Stimulated activated CD4-positive, alpha-beta T cell treated with anti-CD3 and anti-CD28 coated beads, Interleukin-4, amount 100 ng/mL, for 4 hours (primary cell): ENCODE results near the gene TCP11X1.
"Not testable (repeated sequence)": the region's sequence is repeated elsewhere in the genome, so short reads cannot be mapped to it uniquely, and the experiment has no call there.

Experiments
- DNase-seq, 2 experiments: peaks; one replicate each; pipeline ENCODE4 v3.0.0-alpha.2; 2020

Gene TCP11X1

GRCh38 chrX:102214986-102215385, at the start of gene TCP11X1:
Gene TCP11X1, plus strand, starts transcription at chrX:102215301.
- DNase-seq, result not testable (repeated sequence)

GRCh38 chrX:102185967-102186720, 29.0 kb upstream of the TCP11X1 start:
- DNase-seq, result no peak

DNA sequence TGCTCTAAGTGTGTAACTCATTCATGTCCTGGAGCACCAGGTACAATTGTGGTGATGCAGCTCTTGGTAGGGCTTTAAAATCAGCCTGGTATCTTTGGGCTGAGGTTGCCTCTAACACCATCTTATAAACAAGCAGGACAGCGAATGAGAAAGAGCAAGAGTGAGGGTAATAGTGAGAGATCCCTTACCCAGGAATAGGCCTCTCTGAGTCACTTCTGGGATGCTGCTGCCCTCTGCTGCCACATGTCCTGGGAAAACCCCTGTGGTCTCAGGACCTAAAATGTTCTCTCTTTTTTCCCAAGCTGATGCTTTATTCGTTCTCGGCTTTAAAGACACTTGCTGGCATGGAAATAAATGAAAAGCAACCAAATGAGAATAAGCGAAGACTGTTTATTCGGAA, 7.2 kb upstream of the TCP11X1 start:
- DNase-seq, result not testable (repeated sequence)

GRCh38 chrX:102216497-102216896, 1.4 kb downstream of the TCP11X1 start:
- not testable (repeated sequence) for DNase-seq

DNA sequence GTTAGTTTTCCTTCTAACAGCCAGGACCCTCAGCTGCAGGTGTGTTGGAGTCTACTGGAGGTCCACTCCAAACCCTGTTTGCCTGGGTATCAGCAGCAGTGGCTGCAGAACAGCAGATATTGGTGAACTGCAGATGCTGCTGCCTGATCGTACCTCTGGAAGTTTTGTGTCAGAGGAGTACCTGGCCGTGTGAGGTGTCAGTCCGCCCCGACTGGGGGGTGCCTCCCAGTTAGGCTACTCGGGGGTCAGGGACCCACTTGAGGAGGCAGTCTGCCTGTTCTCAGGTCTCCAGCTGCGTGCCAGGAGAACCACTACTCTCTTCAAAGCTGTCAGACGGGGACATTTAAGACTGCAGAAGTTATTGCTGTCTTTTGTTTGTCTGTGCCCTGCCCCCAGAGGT, 20.6 kb downstream of the TCP11X1 start:
- not testable (repeated sequence) for DNase-seq

GRCh38 chrX:102240265-102240664, 25.2 kb downstream of the TCP11X1 start:
- DNase-seq, result not testable (repeated sequence)

- not testable (repeated sequence) for DNase-seq
Observed at GRCh38 chrX:102246893-102247292, 31.8 kb downstream of the TCP11X1 start, which contains the start of gene NXF2. Gene NXF2, plus strand, starts transcription at chrX:102247167. Its CDS starts 59,912 bp downstream, at chrX:102307079.

DNA sequence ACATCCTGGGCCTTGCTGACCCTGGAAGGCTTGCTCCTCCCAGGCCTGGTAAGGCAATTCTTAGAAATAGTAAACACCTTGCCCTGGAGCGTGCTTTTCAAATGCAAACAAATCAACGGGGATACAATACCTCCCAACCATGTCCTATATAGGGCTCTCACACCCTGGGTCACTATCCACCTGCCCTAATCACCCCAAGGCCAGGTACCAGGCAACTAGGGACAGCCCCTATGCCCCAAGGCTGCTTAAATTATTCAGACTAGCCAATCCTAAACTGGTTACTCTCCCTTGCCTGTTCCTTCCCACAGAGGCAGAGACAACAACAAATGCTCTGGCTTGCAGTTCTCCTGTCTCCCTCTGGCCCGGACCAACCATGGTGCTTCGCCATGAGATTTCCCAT, 57.1 kb downstream of the TCP11X1 start:
- not testable (repeated sequence) for DNase-seq
